ENCODE measurements around the gene GFRA4. TPM values are rescaled to one million over a fixed set of nuclear protein-coding genes. Genes with fewer than 3 reads are reported as not detected.

The GFRA4 gene
- total RNA-seq, 1 experiment from 2014 or later, result not detected

DNA sequence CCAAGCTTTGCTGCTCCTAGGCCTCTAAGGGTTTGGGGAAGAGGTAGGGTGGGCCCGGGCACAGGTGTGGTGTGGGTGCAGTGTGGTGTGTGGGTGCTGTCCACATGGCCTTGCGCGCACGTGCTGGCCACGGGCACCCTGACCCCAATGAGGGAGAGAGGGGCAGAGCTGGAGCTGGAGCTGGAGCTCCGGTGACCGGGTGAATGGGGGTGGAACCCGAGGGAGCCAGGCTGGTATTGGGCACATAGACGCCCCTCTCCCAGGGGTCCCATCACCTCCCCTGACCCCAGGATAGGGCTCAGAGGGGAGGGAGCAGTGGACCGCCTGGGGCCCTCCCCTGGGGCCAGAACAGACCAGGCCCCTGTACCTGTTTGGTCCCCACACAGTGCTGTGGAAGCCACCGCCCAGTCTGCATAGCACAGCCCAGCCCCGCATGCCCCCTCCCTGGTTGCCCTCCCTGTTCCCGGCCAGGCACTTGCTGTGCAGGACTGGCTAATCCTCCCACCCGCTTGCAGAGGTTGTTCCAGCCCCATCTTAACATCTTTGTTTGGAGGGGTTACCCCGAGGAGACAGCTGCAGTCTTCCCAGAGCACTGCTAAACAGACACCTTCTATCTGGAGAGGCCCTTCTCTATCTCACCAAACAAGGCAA is 17.6 kb upstream of the GFRA4 start:
- Histone ChIP-seq H3K36me3 (ENCODE audit: insufficient read depth, low read length, poor library complexity, severe bottlenecking) (no peaks in the 10 kb centered on the region), H3K27ac (ENCODE audit: low read depth, low read length, poor library complexity, severe bottlenecking) (no peak overlapping the region), H3K4me3 (ENCODE audit: low read depth, low read length, poor library complexity, severe bottlenecking) (no peak overlapping the region), H3K9me3 (ENCODE audit: low read depth, low read length, poor library complexity, severe bottlenecking) (no peaks in the 10 kb centered on the region), H3K4me1 (ENCODE audit: insufficient read depth, low read length, poor library complexity, severe bottlenecking) (peaks cover 3% of the 10 kb centered on the region), H3K27me3 (replicated peaks; ENCODE audit: insufficient read depth, low read depth, low read length, poor library complexity) (peaks cover 7% of the 10 kb centered on the region)
- TF ChIP-seq, protein P1, sequence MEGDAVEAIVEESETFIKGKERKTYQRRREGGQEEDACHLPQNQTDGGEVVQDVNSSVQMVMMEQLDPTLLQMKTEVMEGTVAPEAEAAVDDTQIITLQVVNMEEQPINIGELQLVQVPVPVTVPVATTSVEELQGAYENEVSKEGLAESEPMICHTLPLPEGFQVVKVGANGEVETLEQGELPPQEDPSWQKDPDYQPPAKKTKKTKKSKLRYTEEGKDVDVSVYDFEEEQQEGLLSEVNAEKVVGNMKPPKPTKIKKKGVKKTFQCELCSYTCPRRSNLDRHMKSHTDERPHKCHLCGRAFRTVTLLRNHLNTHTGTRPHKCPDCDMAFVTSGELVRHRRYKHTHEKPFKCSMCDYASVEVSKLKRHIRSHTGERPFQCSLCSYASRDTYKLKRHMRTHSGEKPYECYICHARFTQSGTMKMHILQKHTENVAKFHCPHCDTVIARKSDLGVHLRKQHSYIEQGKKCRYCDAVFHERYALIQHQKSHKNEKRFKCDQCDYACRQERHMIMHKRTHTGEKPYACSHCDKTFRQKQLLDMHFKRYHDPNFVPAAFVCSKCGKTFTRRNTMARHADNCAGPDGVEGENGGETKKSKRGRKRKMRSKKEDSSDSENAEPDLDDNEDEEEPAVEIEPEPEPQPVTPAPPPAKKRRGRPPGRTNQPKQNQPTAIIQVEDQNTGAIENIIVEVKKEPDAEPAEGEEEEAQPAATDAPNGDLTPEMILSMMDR (conservative IDR thresholded peaks at IDR 0.05; ENCODE audit: low read depth, low read length), result no peak
- no peak for TF ChIP-seq EZH2 (IDR thresholded peaks at IDR 0.05; ENCODE audit: borderline replicate concordance, low read depth, low read length, poor library complexity, severe bottlenecking)
- DNase-seq (ENCODE audit: low spot score), result no peak
- intact Hi-C loops (cut with micrococcal nuclease; ENCODE audit: unreplicated experiment), result no loop called here
- no TSS peak for BruUV-seq (replicated peaks)
- ChIA-PET POLR2A (ENCODE audit: low non-redundant PET) (interaction anchor here (0.6 kb wide), 1 partner anchor 33 kb away, joined by 3 read pairs; no protein-coding TSS in a partner anchor), CTCF (no interaction called here)

DNA sequence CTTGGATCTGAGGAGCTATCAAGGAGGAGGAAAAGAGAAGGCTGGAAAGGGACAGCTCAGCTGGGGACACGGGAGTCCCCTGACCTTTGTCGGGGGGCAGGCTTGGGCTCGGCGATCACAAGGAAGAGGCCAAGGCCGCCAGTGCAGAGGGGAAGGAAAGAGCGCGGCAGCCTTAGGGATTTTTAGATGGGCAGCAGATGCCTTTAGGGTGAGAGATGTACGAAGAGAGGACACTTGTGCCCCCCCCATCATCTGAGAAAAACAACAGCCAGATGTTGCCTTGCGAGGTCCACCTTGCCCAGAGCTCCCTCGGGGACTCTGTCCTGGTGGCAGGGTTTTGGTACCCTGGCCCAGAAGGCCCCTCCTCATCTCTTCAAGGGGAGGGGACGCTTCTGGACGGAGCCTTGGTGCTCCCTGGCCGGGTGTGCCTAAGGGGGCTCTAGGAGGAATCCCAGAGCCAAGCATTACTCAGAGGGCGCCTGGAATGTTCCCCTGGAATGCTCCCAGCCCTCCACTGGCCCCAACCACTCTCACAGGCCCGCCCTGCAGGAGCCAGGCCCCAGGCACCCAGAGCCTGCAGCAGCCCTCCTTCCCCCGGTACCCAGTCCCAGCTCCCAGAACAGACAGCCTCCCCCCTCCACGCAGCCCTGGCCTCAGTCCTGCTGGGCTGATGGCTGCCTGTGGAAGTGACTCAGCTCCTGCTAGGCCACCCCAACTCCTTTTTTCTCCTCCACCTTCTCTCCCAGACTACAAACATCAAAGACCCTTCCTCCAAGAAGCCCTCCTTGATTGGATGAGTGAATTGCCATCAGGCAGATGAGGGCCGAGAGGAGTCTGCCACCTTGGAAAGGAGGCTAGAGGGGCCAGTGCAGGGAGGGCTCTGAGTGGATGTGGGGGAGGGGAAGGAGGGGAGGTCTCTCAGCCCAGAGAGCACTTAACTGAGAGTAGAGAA is 16.8 kb upstream of the GFRA4 start:
- no peak for TF ChIP-seq EZH2 (IDR thresholded peaks at IDR 0.05; ENCODE audit: borderline replicate concordance, low read depth, low read length, poor library complexity, severe bottlenecking)
- TF ChIP-seq, protein P1 (conservative IDR thresholded peaks at IDR 0.05; ENCODE audit: low read depth, low read length), result no peak
- DNase-seq (ENCODE audit: low spot score), result no peak
- intact Hi-C loops (cut with micrococcal nuclease; ENCODE audit: unreplicated experiment), result loop anchor here (5.0 to 10.0 kb wide), 2 partner anchors 177 to 405 kb away; no protein-coding TSS in a partner anchor
- no peaks in the 10 kb centered on the region for H3K9me3 ChIP-seq (ENCODE audit: low read depth, low read length, poor library complexity, severe bottlenecking)
- H3K36me3 ChIP-seq (ENCODE audit: insufficient read depth, low read length, poor library complexity, severe bottlenecking), result no peaks in the 10 kb centered on the region
- POLR2A ChIA-PET (ENCODE audit: low non-redundant PET), result interaction anchor here (0.6 kb wide), 1 partner anchor 34 kb away, joined by 3 read pairs; no protein-coding TSS in a partner anchor
- H3K27ac ChIP-seq (ENCODE audit: low read depth, low read length, poor library complexity, severe bottlenecking), result no peak overlapping the region
- H3K4me1 ChIP-seq (ENCODE audit: insufficient read depth, low read length, poor library complexity, severe bottlenecking), result peaks cover 3% of the 10 kb centered on the region
- no TSS peak for BruUV-seq (replicated peaks)
- H3K4me3 ChIP-seq (ENCODE audit: low read depth, low read length, poor library complexity, severe bottlenecking), result no peak overlapping the region
- H3K27me3 ChIP-seq (replicated peaks; ENCODE audit: insufficient read depth, low read depth, low read length, poor library complexity), result peaks cover 14% of the 10 kb centered on the region
- CTCF ChIA-PET, result no interaction called here

DNA sequence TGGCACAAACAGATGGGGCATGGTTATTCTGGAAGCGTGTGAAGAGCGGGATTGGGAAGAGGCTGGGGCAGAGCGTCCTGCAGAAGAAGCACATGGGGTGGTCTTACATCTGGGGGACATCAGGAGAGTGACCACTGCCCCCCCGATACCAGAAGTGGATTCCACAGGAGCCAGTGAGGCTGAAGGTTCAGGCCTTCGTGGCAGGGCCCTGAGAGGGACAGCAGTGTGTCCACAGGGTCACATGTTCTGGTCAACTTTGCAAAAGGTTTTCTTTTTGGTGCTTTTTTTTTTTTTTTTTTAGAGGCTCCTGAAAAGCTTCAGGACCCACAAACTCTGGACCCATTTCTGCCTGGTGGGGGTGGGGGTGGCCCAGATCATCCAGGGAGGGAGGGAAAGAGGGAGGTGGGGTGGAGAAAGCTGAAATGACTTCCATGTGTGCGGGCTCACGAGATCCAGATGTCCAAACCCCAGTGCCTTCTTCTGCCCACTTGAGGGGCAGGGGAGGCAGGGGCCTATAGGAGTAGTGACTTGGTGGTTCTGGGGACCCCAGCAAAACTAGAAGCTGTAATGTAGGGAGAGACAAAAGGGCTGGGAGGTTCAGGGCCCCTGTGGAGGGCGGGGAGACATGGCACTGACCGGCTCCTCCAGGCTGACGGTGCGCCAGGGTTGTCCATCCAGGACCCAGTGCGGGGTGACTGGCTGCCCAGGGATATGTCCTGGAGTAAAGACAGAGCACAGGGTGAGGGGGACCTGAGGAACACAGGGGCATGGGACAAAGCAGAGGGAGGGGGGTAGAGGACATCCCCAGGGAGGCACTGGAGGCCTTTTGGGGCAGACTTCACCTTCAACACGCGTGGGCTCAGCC is 15.9 kb upstream of the GFRA4 start:
- intact Hi-C loops (cut with micrococcal nuclease; ENCODE audit: unreplicated experiment), result loop anchor here (5.0 to 10.0 kb wide), 2 partner anchors 178 to 406 kb away; no protein-coding TSS in a partner anchor
- Histone ChIP-seq H3K36me3 (ENCODE audit: insufficient read depth, low read length, poor library complexity, severe bottlenecking) (no peaks in the 10 kb centered on the region), H3K9me3 (ENCODE audit: low read depth, low read length, poor library complexity, severe bottlenecking) (no peaks in the 10 kb centered on the region), H3K27ac (ENCODE audit: low read depth, low read length, poor library complexity, severe bottlenecking) (no peak overlapping the region), H3K27me3 (replicated peaks; ENCODE audit: insufficient read depth, low read depth, low read length, poor library complexity) (peaks cover 24% of the 10 kb centered on the region), H3K4me3 (ENCODE audit: low read depth, low read length, poor library complexity, severe bottlenecking) (no peak overlapping the region), H3K4me1 (ENCODE audit: insufficient read depth, low read length, poor library complexity, severe bottlenecking) (peaks cover 3% of the 10 kb centered on the region)
- no peak for TF ChIP-seq EZH2 (IDR thresholded peaks at IDR 0.05; ENCODE audit: borderline replicate concordance, low read depth, low read length, poor library complexity, severe bottlenecking)
- TF ChIP-seq, protein P1 (conservative IDR thresholded peaks at IDR 0.05; ENCODE audit: low read depth, low read length), result no peak
- no peak for DNase-seq (ENCODE audit: low spot score)
- ChIA-PET POLR2A (ENCODE audit: low non-redundant PET) (no interaction called here), CTCF (interaction anchor here (0.6 to 0.7 kb wide), 2 partner anchors 82 to 473 kb away, joined by 5 to 7 read pairs; no protein-coding TSS in a partner anchor)
- BruUV-seq (replicated peaks), result no TSS peak

Measured in A673 (cell line).